HG03469 (cell line): Measurements from ENCODE around the gene EEIG1.
"Not testable (repeated sequence)": the region's sequence is repeated elsewhere in the genome, so short reads cannot be mapped to it uniquely, and the experiment has no call there.

Source experiments
- ATAC-seq: cut with Tn5 transposase; IDR thresholded peaks from one replicate; pipeline ENCODE4 v1.9.1; 2021; ENCODE audit warnings: mild to moderate bottlenecking, moderate library complexity, moderate number of reproducible peaks; ENCODE audit not compliant: unreplicated experiment

Gene EEIG1

DNA sequence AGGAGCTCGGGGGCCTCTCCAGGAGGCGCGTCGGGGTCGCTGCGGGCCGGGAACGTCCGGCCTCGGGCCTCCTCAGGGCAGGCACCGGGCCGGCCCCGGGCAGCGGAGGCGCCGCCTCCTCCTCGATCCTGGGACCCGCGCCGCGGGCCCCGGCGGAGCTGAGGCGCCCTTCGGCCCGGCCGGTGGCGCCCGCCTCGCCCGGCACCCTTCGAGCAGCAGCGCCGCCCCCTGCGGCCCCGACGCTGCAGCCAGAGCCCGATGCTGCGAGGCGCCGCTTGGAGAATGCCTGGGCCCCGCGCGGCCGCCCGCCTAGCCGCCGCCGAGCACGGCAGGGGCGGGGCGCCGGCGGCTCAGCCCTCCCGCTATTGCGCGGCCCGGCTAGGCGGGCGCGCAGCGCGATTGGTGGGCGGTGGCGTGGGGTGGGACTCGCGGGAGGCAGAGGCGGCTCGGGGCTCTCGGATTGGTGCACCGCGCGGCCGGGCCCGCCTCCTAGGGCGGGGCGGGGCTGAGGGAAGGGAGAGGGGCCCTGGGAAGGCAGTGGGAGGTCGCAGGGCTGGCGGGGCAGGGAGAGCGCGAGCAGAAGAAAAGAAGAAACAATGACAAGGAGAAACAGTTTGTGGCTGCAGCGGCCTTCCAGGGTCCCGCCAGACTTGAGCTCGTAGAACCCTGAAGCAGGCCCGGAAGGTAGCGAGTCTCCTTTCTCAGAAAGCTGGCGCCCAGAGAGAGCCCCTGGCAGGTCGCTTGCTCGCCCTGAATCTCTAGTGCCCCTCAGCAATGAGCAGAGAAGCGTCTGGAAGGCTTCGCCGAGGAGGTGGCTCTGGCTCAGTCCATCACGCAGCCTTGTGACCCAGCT, at the start of gene EEIG1:
TSS of gene EEIG1 (minus strand) at position 284 of the 853 bp plus-strand sequence. CDS start 852 bp downstream, outside the sequence.
- peak; percentile 44 for ATAC-seq

DNA sequence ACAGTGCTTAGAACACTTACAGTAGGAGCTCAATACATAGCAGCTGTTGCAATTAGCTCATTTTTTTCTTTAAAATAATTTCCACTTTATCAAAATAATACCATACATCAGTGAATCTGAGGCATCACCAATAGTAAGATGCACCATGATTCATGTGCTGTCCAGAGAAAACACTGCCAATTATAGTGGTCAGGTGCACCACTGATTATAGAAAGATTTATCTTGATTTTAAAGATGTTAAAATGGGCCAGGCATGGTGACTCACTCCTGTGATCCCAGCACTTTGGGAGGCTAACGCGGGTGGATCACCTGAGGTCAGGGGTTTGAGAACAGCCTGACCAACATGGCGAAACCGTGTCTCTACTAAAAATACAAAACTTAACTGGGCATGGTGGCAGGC, 46.9 kb upstream of the EEIG1 start:
- no peak for ATAC-seq

DNA sequence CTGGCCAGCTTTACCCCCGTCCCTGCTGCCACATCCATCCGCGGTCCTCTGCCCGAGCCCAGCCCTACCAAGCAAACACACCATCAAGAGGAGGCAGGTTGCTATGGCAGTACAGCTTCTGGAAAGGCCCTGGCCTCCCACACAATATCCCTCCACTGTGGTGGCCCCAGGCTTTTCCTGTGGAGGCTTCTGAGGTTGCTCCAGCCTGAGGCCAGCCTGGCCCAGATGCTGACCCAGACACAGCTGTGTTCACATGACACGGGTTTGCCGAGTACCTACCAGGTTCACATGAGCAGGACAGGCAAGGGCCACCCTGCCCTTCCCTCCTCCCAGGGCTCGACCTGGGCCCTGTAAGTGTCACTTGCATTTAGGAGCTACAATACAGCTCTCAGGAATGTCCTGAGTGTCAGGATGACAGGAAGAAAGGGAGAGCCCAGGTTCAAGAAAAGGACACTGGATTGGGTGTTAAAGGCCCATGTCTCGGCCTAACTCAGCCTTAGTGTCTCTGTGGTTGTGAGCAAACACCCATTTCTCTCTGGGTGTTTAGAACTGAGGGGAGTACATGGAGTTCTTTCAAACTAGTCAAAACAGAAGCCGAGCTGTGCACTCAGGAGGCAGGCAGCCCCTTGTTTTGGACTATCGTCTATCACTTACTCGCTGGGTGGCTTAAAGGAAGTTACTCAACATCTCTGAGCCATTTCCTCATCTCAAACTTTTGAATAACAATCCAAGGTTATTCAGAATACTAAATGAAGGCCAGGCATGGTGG, 46.2 kb upstream of the EEIG1 start:
- ATAC-seq, result no peak

DNA sequence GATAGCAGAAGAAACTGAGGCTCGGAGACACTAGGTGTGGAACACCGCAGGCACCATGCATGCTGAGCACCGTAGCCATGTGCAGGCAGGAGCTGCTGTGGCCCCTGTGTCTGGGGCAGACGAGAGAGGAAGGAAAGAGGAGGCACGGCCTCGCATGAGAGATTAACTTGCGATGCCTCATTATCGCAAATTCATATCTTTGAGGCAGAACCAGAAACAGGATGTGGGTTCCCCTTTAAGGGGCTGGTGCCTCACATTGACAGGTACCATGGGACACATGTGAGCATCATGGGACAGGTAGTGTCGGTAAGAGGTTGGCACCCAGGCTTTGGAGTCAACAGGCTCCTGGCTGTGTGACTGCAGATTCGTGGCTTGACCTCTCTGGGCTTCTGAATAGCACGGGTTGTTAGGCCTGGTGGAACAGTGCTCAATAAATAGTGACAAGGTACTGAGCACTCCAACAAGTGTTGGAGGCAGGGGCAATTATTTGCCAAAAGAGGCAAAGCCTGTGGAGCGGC, 45.5 kb upstream of the EEIG1 start:
- peak; percentile 39 for ATAC-seq

DNA sequence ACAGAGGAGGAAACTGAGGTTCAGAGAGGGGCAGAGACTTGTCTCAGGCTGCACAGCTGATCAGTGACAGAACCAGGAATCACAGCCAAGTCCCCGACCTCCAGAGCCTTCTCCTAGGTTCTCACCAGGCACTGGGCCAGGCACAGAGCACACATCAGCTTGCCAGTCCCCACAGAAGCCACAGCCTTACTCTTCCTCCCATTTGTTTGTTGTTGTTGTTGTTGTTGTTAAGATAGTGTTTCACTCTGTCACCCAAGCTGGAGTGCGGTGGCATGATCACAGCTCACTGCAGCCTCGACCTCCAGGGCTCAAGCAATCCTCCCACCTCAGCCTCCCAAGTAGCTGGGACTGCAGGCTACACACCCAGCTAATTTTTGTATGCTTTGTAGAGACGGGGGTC, 44.9 kb upstream of the EEIG1 start:
- ATAC-seq, result no peak

DNA sequence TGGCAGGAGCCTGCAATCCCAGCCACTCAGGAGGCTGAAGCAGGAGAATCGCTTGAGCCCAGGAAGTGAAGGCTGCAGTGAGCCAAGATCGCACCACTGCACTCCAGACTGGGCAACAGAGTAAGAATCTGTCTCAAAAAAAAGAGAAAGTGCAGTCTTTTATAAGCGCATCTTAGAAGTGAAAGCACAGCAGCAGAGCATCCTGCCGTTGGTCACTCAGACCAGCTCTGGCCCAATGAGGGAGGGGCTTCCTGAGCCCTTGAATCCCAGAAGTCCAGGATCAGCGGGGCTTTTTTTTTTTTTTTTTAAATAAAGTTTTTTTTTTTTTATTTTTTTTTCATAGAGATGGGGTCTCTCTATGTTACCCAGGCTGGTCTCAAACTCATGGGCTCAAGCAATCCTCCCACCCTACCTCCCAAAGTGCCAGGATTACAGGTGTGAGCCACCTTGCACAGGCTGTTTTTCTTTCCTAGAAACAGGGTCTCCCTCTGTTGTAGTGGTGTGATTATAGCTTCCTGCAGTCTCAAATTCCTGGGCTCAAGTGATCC, 44.0 kb upstream of the EEIG1 start:
- ATAC-seq, result no peak

DNA sequence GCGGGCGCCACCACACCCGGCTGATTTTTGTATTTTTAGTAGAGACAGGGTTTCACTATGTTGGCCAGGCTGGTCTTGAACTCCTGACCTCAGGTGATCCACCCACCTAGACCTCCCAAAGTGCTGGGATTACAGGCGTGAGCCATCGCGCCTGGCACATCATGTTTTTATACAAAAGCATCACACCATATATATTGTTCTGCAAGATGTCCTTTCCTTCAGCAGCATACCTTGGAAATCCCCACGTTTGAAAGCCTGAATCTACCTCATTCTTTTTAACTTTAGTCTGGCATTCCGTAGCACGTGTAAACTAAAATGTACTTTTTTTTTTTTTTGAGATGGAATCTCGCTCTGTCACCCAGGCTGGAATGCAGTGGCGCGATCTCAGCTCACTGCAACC, 42.9 kb upstream of the EEIG1 start:
- ATAC-seq, result not testable (repeated sequence)

DNA sequence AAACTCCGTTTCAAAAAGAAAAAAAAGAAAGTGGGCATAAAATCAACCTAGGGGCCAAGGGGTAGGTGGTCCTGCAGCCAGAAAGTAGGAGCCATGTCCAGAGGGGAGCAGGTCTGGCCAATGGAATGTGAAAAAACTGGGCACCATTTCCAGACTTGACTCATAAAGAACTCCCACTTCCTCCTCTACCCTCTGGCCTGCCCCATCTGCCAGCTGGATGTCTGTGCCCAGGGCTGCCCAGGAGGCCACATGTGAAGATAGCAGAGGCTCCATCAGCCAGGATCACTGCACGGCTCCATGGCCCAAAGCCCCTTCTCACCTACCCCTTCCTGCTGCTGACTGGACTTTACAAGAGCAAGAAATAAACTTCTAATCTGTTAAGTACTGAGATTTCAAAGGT, 42.1 kb upstream of the EEIG1 start:
- no peak for ATAC-seq

DNA sequence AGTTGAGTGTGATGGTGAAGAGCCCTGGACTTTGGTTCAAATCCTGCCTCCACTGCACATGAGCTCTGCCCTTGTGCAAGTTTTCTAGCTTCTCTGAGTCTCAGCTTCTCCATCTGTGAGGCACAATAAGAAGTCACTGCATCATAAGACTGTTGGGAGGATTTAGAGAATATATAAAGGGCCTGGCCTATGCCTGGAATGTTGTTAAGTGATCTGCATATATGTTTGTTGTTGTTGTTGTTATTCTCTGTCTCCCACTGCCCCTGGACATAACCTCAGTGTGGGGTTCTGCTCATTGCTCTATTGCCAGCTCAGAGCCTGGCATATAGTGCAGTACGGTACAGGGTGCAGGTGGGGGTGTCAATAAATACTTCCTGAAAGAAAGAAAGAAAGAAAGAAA, 40.3 kb upstream of the EEIG1 start:
- ATAC-seq, result no peak

DNA sequence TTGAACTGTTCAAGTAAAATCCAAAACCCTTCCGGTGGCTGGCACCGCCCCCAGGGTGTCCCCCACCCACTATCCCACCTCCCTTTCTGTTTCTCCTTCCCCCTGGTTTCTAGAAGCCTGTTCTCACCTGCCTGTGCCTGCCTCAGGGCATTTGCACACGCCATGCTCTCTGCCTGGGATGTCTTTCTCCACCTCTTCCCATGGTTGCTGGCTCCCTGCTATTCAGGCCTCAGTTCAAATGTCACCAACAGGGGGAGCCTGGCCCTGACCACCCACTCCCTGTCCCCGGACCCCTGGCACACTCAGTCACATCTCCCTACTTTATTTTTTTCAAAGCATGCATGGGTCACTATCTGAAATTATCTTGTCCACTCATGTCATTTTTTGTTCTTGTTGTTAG, 39.9 kb upstream of the EEIG1 start:
- no peak for ATAC-seq

DNA sequence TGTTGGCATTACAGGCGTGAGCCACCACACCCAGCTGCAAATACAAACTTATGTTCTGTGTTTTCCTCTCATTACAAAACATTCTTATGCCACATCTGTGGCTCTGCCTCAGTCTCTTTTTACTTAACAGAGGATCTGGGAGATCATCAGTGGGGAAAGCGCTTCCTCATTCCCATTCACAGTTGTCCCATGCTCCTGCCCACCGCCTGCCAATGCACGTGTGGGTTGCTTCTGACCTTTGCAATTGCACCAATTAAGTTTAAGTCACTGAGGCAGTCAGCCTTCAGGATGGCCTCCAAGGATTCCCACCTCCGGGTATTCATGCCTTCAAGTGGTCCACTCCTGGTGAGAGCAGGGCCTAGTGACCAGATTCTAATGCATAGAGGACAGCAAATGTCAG, 34.9 kb upstream of the EEIG1 start:
- no peak for ATAC-seq

DNA sequence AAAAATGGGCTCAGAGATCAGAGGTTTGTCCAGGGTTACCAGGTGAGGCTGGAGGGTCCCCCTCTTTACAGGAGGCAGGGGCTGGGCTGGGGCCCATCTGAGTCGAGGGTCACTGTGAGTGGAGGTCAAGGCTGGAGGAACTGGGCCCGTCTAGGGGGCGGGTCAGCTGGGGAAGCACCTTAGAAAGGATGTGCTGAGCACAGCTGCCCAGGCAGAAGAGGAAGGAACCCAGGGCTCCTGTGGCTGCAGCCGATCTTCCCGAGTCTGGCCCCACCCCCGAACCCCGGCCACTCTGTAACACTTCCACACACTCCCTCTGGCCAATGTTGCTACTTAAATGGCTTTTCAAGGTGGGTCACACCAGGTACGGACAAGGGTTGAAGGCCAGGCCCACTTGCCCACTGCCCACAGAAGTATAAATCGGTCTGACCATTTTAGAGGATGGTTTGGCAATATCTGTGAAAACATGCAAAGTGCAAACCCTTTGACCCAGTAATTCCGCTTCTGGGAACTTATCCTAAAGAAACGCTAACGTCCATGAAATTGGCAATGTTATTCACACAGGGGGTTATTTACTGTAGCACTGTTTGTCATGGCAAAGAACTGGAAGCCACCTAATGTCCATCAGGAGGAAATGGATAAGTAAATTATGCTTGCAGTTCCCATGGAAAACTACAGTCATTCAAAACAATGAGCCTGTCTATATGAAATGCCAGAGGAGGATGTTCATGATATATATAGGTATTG, 30.5 kb upstream of the EEIG1 start:
- no peak for ATAC-seq

DNA sequence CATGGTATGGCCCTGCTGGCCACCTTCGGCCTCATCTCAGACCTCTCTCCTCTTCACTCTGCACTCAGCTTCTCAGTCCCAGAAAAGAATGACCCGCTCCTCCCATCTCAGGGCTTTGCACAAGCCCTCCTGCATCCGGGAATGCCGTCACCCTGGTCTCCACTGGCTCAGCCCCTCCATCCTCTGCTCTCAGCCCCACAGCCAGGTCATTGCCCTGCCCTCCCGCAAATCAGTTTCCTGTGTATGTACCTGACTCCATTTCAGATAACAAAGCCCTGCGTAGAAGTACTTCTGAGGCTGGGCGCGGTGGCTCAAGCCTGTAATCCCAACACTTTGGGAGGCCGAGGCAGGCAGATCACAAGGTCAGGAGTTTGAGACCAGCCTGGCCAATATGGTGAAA, 28.9 kb upstream of the EEIG1 start:
- ATAC-seq, result no peak

DNA sequence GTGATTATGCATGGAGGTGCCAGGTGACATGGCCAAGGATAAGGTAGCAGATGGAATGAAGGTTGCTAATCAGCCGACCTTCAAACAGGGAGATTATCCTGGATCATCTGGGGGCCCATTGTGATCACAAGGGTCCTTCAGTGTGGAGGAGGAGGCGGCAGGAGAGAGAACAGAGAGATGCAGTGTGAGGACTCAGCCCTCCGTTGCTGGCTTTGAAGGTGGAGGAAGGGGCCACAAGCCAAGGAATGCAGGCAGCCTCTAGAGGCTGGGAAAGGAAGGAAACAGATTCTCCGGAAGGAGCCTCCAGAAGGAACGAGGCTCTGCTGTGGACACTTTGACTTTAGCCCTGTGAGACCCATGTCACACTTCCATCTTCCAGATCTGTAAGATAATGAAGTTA, 27.4 kb upstream of the EEIG1 start:
- ATAC-seq, result no peak

DNA sequence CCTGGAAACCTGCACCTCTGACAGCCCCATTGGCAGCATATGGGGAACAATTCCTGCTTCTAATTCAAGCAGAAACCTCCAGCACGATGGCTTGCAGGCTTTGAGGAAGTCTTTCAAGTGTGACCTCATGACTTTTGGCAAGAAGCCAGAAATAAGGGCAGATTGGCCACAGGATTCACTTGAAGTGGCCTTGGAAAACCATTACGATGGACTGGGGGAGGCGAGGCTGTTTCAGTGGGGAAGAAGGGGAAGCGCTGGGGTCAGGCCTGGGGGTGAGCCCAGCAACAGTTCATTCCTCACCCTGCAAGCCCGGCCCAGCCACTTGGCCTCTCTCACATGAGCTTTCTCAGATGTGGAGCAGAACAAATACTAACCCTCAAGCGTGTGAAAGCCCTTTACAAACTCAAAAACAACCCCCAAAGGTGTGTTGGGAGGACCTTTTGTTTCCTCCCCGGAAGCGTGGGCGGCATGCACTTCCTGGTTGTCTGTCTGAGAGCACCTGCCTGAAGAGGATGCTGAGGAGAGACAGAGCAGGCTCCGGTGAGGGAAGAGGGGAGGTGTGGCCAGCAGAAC, 26.9 kb upstream of the EEIG1 start:
- no peak for ATAC-seq

DNA sequence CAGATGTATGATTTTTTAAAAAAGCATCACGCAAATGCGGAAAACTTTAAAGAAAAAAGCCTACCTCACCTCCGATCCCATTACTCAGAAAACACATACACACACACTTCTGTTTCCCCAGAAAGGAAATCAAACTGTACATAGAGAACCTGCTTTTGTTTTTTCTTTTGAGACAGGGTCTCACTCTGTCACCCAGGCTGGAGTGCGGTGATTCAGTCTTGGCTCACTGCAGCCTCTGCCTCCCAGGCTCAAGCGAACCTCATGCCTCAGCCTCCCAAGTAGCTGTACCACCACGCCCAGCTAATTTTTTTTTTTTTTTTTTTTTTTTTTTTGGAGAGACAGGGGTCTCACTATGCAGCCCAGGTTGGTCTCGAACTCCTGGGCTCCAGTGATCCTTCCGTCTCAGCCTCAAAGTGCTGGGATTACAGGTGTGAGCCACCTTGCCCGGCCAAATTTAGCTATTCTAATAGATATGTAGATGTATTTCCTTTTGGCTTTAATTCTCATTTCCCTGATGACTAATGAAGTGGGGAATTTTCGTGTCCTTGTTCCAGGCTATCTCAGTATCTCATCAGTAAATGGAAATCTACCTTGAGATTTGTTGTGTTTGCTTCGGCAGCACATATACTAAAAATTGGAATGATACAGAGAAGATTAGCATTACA, 25.7 kb upstream of the EEIG1 start:
- no peak for ATAC-seq

DNA sequence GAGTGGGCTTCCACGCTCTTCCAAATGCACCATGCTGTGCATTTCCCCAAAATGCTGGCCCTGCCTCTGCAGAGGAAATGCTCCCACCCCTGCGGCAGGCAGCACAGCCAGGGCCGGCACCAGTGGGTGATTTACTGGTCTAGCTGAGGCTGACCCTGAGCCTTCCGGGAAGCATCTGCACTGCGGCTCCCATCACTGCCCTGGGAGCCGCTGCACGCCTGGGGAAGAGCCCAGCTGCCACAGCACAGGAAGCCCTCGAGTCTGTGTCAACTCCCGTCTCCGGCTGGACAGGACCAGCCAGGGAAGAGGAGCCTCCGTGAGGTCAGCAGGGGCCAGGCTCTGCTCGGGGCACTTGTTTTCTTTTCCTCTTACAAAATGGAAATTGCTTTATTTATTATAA, 25.1 kb upstream of the EEIG1 start:
- no peak for ATAC-seq

DNA sequence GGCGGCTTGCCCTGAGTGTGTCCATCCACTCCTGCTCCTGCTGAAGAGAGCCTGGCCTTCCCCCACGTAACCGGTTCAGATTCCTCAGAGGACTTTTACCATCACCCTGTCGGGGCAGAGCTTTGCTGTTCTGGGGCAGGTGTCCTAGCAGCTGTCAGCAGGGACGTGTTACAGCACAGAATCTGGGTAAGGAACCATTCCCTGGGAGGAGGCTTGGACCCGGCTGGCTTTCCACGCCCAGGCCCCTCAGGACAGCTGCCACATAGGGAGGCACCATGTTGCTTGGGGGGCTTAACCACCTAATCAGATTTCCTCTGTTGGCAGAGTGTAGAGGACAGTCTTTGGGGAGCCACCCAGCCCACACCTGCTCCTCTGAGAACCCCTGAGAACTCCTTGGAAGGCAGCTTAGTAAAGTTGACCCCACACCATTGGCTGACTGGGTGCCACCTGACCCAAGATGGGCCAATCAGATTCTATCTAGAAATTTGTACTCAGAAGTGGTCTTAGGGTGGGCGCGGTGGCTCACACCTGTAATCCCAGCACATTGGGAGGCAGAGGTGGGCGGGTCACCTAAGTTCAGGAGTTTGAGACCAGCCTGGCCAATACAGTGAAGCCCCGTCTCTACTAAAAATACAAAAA, 23.3 kb upstream of the EEIG1 start:
- ATAC-seq, result no peak

DNA sequence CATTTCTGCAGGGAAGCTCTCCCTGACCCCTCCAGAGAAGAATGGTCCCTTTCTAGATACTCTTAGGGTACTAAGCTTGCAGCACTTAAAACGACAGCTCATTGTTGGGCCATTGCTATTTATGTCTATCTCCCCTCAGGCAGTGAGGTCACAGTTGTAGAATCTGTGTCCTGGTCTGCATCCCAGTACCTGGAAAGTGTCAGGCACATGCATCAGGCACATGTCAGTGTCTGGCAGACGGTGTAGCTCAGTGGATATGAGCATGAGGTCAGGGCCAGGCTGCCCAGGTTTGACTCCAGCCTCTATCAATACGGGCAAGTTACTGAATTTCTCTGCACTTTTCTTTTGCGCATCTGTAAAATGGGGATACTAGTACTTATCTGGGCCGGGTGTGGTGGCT, 22.2 kb upstream of the EEIG1 start:
- ATAC-seq, result no peak
